ENCODE measurements around the gene CPB2.

The CPB2 gene

GRCh38 chr13:46127358-46128023, 22.7 kb upstream of the CPB2 start:
- DNase-seq (ENCODE audit: low read depth in 2 of 2, low spot score in 1 of 2): no peak

DNA sequence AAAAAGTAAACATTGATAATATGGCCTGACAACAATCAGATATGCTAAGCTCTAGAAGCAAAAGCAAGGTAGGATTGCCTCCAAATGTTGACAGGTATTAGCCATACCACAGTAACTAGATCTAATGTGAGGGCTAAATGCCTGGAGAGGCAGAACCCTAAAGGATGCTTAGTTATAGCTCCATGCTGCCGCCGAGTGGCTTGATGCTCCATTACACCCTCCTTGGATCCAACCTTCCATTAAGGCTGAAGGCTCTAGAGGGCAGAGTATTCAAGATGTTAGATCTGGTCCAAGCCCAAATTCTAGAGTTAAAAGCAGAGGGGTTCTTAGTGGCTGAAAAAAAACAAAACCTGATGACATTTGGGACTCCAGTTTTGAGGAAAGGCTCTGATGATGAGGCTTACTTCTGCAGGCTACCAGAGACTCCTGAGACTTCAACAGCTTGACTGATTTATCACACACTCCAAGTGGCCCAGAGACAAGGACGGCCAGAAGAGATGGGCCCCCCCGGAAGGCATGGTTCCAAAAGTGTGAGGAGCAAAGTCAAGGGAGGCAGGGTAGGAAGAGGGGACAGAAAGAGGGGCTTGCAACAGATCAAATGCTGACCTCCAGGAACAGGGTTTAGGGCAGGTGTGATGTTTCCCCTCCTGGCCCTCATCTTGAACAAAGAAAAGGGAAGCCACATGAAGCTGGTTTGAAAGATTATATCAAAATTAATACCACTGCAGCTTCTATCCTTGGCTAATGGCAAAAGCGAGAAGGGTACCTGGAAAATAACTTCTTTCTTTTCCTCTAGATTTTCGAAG, 21.9 kb upstream of the CPB2 start:
- peak; percentile 29 to 37 for DNase-seq (ENCODE audit: low read depth in 2 of 2, low spot score in 1 of 2)

GRCh38 chr13:46126056-46126455, 21.2 kb upstream of the CPB2 start:
- no peak for DNase-seq (ENCODE audit: low read depth in 2 of 2, low spot score in 1 of 2)

- no peak for DNase-seq (ENCODE audit: low read depth in 2 of 2, low spot score in 1 of 2)
Measured at GRCh38 chr13:46124967-46125933, 20.4 kb upstream of the CPB2 start.

DNA sequence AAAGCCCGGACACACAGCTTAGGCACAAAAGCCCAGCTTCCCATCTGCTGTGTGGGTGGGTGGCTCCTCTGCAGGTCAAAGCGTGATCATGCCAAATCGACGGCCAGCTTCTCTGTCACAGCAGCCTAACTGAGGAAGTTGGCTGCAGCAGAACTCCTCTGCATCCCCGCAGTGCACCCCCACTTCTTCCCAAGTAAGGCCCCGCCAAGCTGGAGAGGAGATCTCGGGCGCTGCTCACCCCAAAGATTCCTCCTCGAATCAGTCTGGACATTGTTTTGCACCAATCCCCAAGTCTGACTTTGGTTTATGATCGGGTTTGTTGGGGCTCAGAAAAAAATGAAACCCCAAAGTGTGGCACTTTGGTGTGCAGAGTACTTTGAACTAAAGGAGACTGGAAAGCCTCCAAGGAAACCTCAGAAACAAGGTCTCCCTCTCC, 19.7 kb upstream of the CPB2 start:
- no peak for DNase-seq (ENCODE audit: low read depth in 2 of 2, low spot score in 1 of 2)

GRCh38 chr13:46122304-46122703, 17.5 kb upstream of the CPB2 start:
- DNase-seq (ENCODE audit: low read depth in 2 of 2, low spot score in 1 of 2): no peak

- DNase-seq (ENCODE audit: low read depth in 2 of 2, low spot score in 1 of 2): no peak
Measured at GRCh38 chr13:46121597-46122163, 16.8 kb upstream of the CPB2 start.

GRCh38 chr13:46121033-46121432, 16.2 kb upstream of the CPB2 start:
- DNase-seq (ENCODE audit: low read depth in 2 of 2, low spot score in 1 of 2): no peak

DNA sequence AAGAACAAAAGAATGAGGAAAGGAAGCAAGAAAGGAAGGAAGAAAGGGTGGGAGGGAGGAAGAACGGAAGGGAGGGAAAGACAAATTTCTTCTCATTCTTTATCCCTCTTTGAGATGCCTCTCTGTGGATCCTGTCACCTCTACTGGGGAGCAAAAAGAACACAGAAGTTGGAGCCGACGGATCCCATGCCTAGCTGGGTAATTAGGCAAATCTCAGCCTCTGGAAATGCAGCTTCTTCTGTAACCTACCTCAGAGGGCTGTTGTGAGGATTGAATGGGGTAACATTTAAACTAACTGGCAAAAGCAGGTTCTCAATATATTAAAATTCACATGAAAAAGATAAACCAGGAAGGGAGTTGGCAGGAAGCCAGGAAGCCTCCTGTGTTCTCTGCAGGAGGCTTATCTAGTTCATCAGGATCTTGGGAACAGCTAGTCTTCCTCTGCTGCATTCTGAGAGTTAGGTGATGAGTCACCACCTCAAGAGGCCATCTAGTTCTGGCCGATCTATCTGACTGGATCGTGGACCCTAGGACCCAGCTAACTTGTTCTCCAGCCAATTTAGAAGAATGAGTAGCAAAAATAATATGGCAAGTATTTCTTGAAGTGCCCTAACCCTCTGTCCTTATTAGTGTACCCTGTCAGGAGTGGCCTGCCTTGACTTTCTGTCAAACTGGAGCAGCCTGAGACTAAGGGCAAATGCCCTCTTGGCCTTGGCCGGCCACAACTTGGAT, 15.2 kb upstream of the CPB2 start:
- DNase-seq (ENCODE audit: low read depth in 2 of 2, low spot score in 1 of 2): no peak

GRCh38 chr13:46116653-46117502, 12.0 kb upstream of the CPB2 start:
- no peak for DNase-seq (ENCODE audit: low read depth in 2 of 2, low spot score in 1 of 2)

- no peak for DNase-seq (ENCODE audit: low read depth in 2 of 2, low spot score in 1 of 2)
Measured at GRCh38 chr13:46114613-46115012, 9.8 kb upstream of the CPB2 start.

GRCh38 chr13:46113596-46113995, 8.8 kb upstream of the CPB2 start:
- DNase-seq (ENCODE audit: low read depth in 2 of 2, low spot score in 1 of 2): no peak

DNA sequence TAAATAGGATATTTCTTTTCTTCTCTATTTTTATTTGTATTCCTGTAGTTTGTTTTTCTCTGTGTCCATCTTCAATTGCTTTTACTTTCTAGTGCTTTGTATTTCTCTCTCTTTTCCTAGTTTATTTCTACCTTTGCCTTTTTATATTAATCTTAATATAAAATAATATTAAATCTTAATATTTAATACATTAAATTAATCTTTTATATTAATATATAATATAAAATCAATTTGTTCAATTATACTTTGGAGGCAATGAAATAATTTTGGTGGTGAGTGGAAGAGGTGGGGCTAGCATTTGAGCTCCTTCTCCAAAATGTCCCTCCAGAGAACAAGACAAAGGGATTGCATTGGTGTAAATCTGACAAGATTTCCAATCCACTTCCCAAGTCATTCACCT, 6.3 kb upstream of the CPB2 start:
- no peak for DNase-seq (ENCODE audit: low read depth in 2 of 2, low spot score in 1 of 2)

- DNase-seq (ENCODE audit: low read depth in 2 of 2, low spot score in 1 of 2): no peak
Measured at GRCh38 chr13:46109451-46109850, 4.6 kb upstream of the CPB2 start.

DNA sequence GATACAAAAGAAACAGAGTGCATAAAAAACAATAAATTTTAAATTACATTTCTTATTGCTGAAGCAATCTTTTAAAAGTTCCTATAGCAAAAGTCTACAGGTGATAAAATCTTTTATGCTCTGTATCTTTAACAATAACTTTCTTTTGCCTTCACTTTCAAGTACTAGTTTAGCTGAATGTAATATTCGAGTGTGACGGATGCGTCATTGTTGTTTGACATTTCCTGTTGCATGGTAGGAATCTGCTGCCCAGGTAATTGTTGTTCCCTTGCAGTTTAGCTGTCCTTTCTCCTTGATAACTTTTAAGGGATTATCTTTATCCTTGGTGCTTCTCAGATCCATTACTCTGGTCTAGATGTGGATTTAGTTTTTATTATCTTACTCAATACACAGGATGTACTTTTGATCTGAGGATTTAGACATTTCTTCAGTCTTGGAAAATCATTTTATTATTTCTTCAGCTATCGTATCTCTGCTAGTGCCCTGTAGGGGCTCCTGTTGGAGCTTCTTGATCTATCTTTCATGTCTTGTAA, 2.1 kb upstream of the CPB2 start:
- no peak for DNase-seq (ENCODE audit: low read depth in 2 of 2, low spot score in 1 of 2)

- DNase-seq (ENCODE audit: low read depth in 2 of 2, low spot score in 1 of 2): no peak
Measured at GRCh38 chr13:46103037-46103436, 1.8 kb downstream of the CPB2 start.

DNA sequence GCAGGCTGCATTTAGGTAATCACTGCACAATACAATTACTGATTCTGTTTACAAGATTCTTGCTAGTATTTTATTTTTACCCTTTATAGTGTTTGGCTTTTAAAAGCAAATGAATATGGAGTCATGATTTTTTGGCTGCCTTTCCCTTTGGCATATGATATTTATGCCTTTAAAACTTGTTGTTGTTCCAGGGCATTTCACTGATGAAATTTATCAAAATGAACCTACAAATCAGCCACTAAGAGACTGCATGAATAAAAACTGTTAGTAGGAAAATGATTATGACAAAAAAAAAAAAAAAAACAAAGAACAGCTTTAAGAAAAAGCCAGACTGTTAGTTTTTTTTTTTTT, 2.6 kb downstream of the CPB2 start:
- no peak for DNase-seq (ENCODE audit: low read depth in 2 of 2, low spot score in 1 of 2)

GRCh38 chr13:46101484-46102254, 3.2 kb downstream of the CPB2 start:
- DNase-seq (ENCODE audit: low read depth in 2 of 2, low spot score in 1 of 2): no peak

GRCh38 chr13:46101002-46101401, 3.8 kb downstream of the CPB2 start:
- DNase-seq (ENCODE audit: low read depth in 2 of 2, low spot score in 1 of 2): no peak

Data from stimulated activated CD8-positive, alpha-beta memory T cell treated with anti-CD3 and anti-CD28 coated beads, Interleukin-4, amount 100 ng/mL, for 1 hour (primary cell).